SK-N-SH (cell line): ENCODE results near the gene KIF11. TPM values are rescaled to one million over a fixed set of nuclear protein-coding genes. Genes with fewer than 3 reads are reported as not detected.

ENCODE experiments used
- CTCF ChIA-PET: fragments of 300-600, 350-600 bp; formaldehyde crosslinking; extraction: SDS; loops from one replicate; lab custom pipeline; 2021; lab: Yijun Ruan, JAX
- POLR2A ChIA-PET: fragments of 350-600 bp; sonication (Branson Sonifier 250); formaldehyde crosslinking; extraction: SDS; loops from one replicate; lab custom pipeline; 2020; ENCODE audit warnings: antibody characterized with exemption, inconsistent platforms; lab: Yijun Ruan, JAX
- DNase-seq: peaks from one replicate; pipeline ENCODE4 v3.0.0; 2012
- H2AFZ ChIP-seq: fragments of 200-600 bp; sonication (generic); 2 replicates; pipeline ENCODE4 v1.8.1; 2016; ENCODE audit warnings: antibody characterized with exemption, mild to moderate bottlenecking, low read depth
- H3F3A ChIP-seq: fragments of 200-600 bp; sonication (generic); replicated peaks from 2 replicates; pipeline ENCODE3; 2016; ENCODE audit warnings: antibody characterized with exemption, mild to moderate bottlenecking; ENCODE audit not compliant: insufficient read depth
- H3K27ac ChIP-seq, 2 experiments: fragments of 200-500 bp in 1 of 2; fragments of 200-600 bp in 1 of 2; sonication (Bioruptor generic) in 1 of 2; sonication (generic), shearing (Covaris generic) in 1 of 2; 2 replicates each; pipeline versions ENCODE4 v1.5.1 to v1.6.1; 2014 to 2016; ENCODE audit warnings: low read depth in 2 of 2, inconsistent platforms in 1 of 2, low read length in 1 of 2, mild to moderate bottlenecking in 1 of 2, mixed read lengths in 1 of 2
- H3K27me3 ChIP-seq: fragments of 200-600 bp; sonication (generic), shearing (Covaris generic); 2 replicates; pipeline ENCODE4 v1.6.1; 2016; ENCODE audit warnings: mixed run types; ENCODE audit not compliant: insufficient read depth
- H3K36me3 ChIP-seq, 2 experiments: fragments of 200-500 bp in 1 of 2; fragments of 200-600 bp in 1 of 2; sonication (Bioruptor generic) in 1 of 2; sonication (generic) in 1 of 2; replicated peaks in 1 of 2; 2 replicates each; pipeline versions ENCODE3 to v1.5.1; 2014 to 2016; ENCODE audit warnings: low read length in 1 of 2, mild to moderate bottlenecking in 1 of 2; ENCODE audit not compliant: insufficient read depth in 2 of 2, control insufficient read depth in 1 of 2
- H3K4me1 ChIP-seq, 2 experiments: fragments of 200-500 bp in 1 of 2; fragments of 200-600 bp in 1 of 2; sonication (Bioruptor generic) in 1 of 2; sonication (generic), shearing (Covaris generic) in 1 of 2; 2 replicates each; pipeline versions ENCODE4 v1.5.1 to v1.6.1; 2014 to 2016; ENCODE audit warnings: low read depth in 1 of 2, low read length in 1 of 2, mixed run types in 1 of 2; ENCODE audit not compliant: insufficient read depth in 2 of 2, control insufficient read depth in 1 of 2
- H3K4me2 ChIP-seq: fragments of 200-600 bp; sonication (generic), shearing (Covaris generic); 2 replicates; pipeline ENCODE4 v1.6.1; 2017; ENCODE audit warnings: mixed run types
- H3K4me3 ChIP-seq, 2 experiments: fragments of 200-500 bp in 1 of 2; fragments of 200-600 bp in 1 of 2; sonication (Bioruptor generic) in 1 of 2; sonication (generic), shearing (Covaris generic) in 1 of 2; 2 replicates each; pipeline versions ENCODE4 v1.5.1 to v1.8.1; 2014 to 2016; ENCODE audit warnings: low read depth in 2 of 2, inconsistent platforms in 1 of 2, low read length in 1 of 2, mild to moderate bottlenecking in 1 of 2, mixed read lengths in 1 of 2, moderate library complexity in 1 of 2
- H3K79me2 ChIP-seq: fragments of 200-600 bp; sonication (generic); 2 replicates; pipeline ENCODE4 v1.8.1; 2017; ENCODE audit warnings: mild to moderate bottlenecking; ENCODE audit not compliant: insufficient read depth
- H3K9ac ChIP-seq: fragments of 200-600 bp; sonication (generic); 2 replicates; pipeline ENCODE4 v1.6.1; 2017; ENCODE audit warnings: mixed run types
- H3K9me2 ChIP-seq: fragments of 200-600 bp; sonication (generic); 2 replicates; pipeline ENCODE4 v1.6.1; 2017; ENCODE audit warnings: mixed run types
- H3K9me3 ChIP-seq: fragments of 200-600 bp; sonication (generic); 2 replicates; pipeline ENCODE4 v1.6.1; 2017; ENCODE audit warnings: mixed run types, mild to moderate bottlenecking, moderate library complexity
- H4K20me1 ChIP-seq: fragments of 200-600 bp; sonication (generic); 2 replicates; pipeline ENCODE4 v1.6.1; 2017; ENCODE audit warnings: mild to moderate bottlenecking, mixed run types; ENCODE audit not compliant: insufficient read depth
- CHD2 ChIP-seq: fragments of 150-350 bp; IDR thresholded peaks from 2 replicates; pipeline ENCODE4 v1.6.1; 2018; ENCODE audit warnings: low read length; ENCODE audit not compliant: partially characterized antibody
- CTCF ChIP-seq: fragments of 200-600 bp; sonication (generic); IDR thresholded peaks from 2 replicates; pipeline ENCODE4 v1.6.1; 2017; ENCODE audit warnings: antibody characterized with exemption, mild to moderate bottlenecking, moderate library complexity
- EP300 ChIP-seq, 2 experiments: IDR thresholded peaks; 2 replicates each; pipeline versions ENCODE4 v1.4.0 to v1.6.1; 2012; ENCODE audit warnings: borderline replicate concordance in 1 of 2, low read depth in 1 of 2, low read length in 1 of 2
- FOXJ3 ChIP-seq: sonication (generic); formaldehyde crosslinking; IDR thresholded peaks from 2 replicates; pipeline ENCODE4 v1.5.1; 2020; ENCODE audit warnings: mild to moderate bottlenecking, missing genetic modification reagents
- FOXM1 ChIP-seq: IDR thresholded peaks from 2 replicates; pipeline ENCODE4 v1.4.0; 2012; ENCODE audit warnings: low read depth, mild to moderate bottlenecking
- GABPA ChIP-seq: IDR thresholded peaks from 2 replicates; pipeline ENCODE4 v1.4.0; 2012; ENCODE audit warnings: low read depth, mild to moderate bottlenecking
- IRF3 ChIP-seq: fragments of 150-350 bp; IDR thresholded peaks from 2 replicates; pipeline ENCODE4 v1.6.1; 2016; ENCODE audit warnings: mild to moderate bottlenecking, low read depth, low read length
- MEF2A ChIP-seq: IDR thresholded peaks from 2 replicates; pipeline ENCODE4 v1.4.0; 2012; ENCODE audit warnings: low read depth, borderline replicate concordance
- NFIC ChIP-seq: IDR thresholded peaks from 2 replicates; pipeline ENCODE4 v1.4.0; 2012; ENCODE audit warnings: borderline replicate concordance
- NRF1 ChIP-seq: IDR thresholded peaks from 2 replicates; pipeline ENCODE4 v1.6.1; 2012; ENCODE audit warnings: low read depth, mild to moderate bottlenecking, low read length
- POLR2AphosphoS5 ChIP-seq: IDR thresholded peaks from 2 replicates; pipeline ENCODE4 v1.6.1; 2012; ENCODE audit warnings: low read depth, low read length
- RAD21 ChIP-seq: IDR thresholded peaks from 2 replicates; pipeline ENCODE4 v1.6.1; 2012; ENCODE audit warnings: mild to moderate bottlenecking, low read length
- RCOR1 ChIP-seq: fragments of 150-350 bp; IDR thresholded peaks from 2 replicates; pipeline ENCODE4 v1.6.1; 2017; ENCODE audit warnings: antibody characterized with exemption, low read length
- REST ChIP-seq: IDR thresholded peaks from 2 replicates; pipeline ENCODE4 v1.6.1; 2012; ENCODE audit warnings: mild to moderate bottlenecking, low read depth, low read length, moderate library complexity
- SIN3A ChIP-seq: IDR thresholded peaks from 2 replicates; pipeline ENCODE4 v1.6.1; 2012; ENCODE audit warnings: low read depth, mild to moderate bottlenecking, low read length, moderate library complexity, borderline replicate concordance
- TAF1 ChIP-seq: IDR thresholded peaks from 2 replicates; pipeline ENCODE4 v1.6.1; 2012; ENCODE audit warnings: low read depth, mild to moderate bottlenecking, low read length, moderate library complexity, borderline replicate concordance
- TEAD4 ChIP-seq: IDR thresholded peaks from 2 replicates; pipeline ENCODE4 v1.4.0; 2012; ENCODE audit warnings: mild to moderate bottlenecking, borderline replicate concordance; ENCODE audit not compliant: insufficient read depth
- USF1 ChIP-seq: IDR thresholded peaks from 2 replicates; pipeline ENCODE4 v1.4.0; 2012; ENCODE audit warnings: low read depth, borderline replicate concordance
- WGBS: methylation state at CpG from one replicate; pipeline ENCODE4 v1.1.6; 2017; ENCODE audit warnings: low lambda C conversion rate; 5-methylcytosine and 5-hydroxymethylcytosine counted together
- polyA plus RNA-seq, 3 experiments: library from polyadenylated mRNA; depleted of rRNA; stranded (reverse); fragments of >200 nt; gene quantifications; 2 replicates each; pipeline ENCODE4 v1.2.3, GENCODE V29; 2012

The KIF11 gene
- polyA plus RNA-seq, 1 of the 3 experiments (the other 2 are of a cell fraction), result 4.0 TPM

- no peak overlapping the region for H3K27ac ChIP-seq
- CTCF ChIA-PET, result no interaction called here
- H3K79me2 ChIP-seq, result peaks cover 66% of the 10 kb centered on the region
- H3K27me3 ChIP-seq, result no peaks in the 10 kb centered on the region
- H4K20me1 ChIP-seq, result no peaks in the 10 kb centered on the region
- no peaks in the 10 kb centered on the region for H3K4me1 ChIP-seq
- H3K9me3 ChIP-seq, result 0 out of 2 replicates have a peak, but pooled peaks cover 1% of the 10 kb centered on the region
- no peak overlapping the region for H2AFZ ChIP-seq
- no peak overlapping the region for H3K4me2 ChIP-seq
- H3K9ac ChIP-seq, result no peak overlapping the region
- DNase-seq, result no peak
- no peak overlapping the region for H3K4me3 ChIP-seq
- 95% methylated on average over 4 of the region's 4 CpGs for WGBS
- peaks cover 8% of the 10 kb centered on the region for H3F3A ChIP-seq
- H3K9me2 ChIP-seq, result no peaks in the 10 kb centered on the region
- TF ChIP-seq TAF1, result no peak
- no peak for TF ChIP-seq IRF3
- no peak for TF ChIP-seq NRF1
- TF ChIP-seq RAD21, result no peak
- TF ChIP-seq RCOR1, result no peak
- no peak for TF ChIP-seq SIN3A
- no peak for TF ChIP-seq USF1
- no peak for TF ChIP-seq FOXM1
- no peak for TF ChIP-seq MEF2A
- POLR2A ChIA-PET, result no interaction called here
- peaks cover 3 to 48% of the 10 kb centered on the region in 2 experiments for H3K36me3 ChIP-seq
These were observed 33.9 kb upstream of the KIF11 start for GRCh38 chr10:92559046-92559445.

- Histone ChIP-seq H2AFZ (no peak overlapping the region), H4K20me1 (peaks cover 12% of the 10 kb centered on the region; the same call in 1 of the 2 replicates), H3F3A (peaks cover 5% of the 10 kb centered on the region), H3K4me1 (no peaks in the 10 kb centered on the region), H3K4me3 (no peak overlapping the region), H3K9ac (no peak overlapping the region), H3K79me2 (peaks cover 81% of the 10 kb centered on the region), H3K9me2 (no peaks in the 10 kb centered on the region), H3K9me3 (no peaks in the 10 kb centered on the region), H3K27ac (no peak overlapping the region), H3K4me2 (no peak overlapping the region), H3K27me3 (no peaks in the 10 kb centered on the region), H3K36me3 (peaks cover 0 to 37% of the 10 kb centered on the region in 2 experiments)
- ChIA-PET CTCF (interaction anchor here (1.0 to 1.6 kb wide), 4 partner anchors 12 to 51 kb away, joined by 3 to 8 read pairs (median 4); partner anchors contain the start of gene IDE), POLR2A (no interaction called here)
- DNase-seq, result no peak
- TF ChIP-seq POLR2AphosphoS5, result no peak
- TF ChIP-seq CHD2, result no peak
- TF ChIP-seq FOXJ3 (CRISPR knock-in tag), result no peak
- no peak for TF ChIP-seq TEAD4
- no peak for TF ChIP-seq IRF3
- no peak for TF ChIP-seq RAD21
- TF ChIP-seq EP300 (IDR thresholded peaks at IDR 0.05; ENCODE audit: borderline replicate concordance in 1 of 2, low read depth in 1 of 2, low read length in 1 of 2), result no peak
- no peak for TF ChIP-seq USF1
- no peak for TF ChIP-seq REST
- TF ChIP-seq GABPA, result no peak
- no peak for TF ChIP-seq TAF1
- no peak for TF ChIP-seq NFIC
- TF ChIP-seq CTCF, result no peak
These were observed 30.5 kb upstream of the KIF11 start for GRCh38 chr10:92562424-92562823.
